HL-60/S4 treated with phorbol 12-myristate 13-acetate at 8.2 ng/mL for 4 days and 3 days (cell line): ENCODE results near the gene KTN1.

Source experiments
- in situ Hi-C: fragments of 300-500 bp; cut with MboI; formaldehyde crosslinking; loops from 2 replicates; pipeline ENCODE4 v1.15.0; 2022; ENCODE audit warnings: low sequenced_read_pairs

Gene KTN1

GRCh38 chr14:55706893-55707292, 126.9 kb downstream of the KTN1 start:
- in situ Hi-C loops = no loop called here

DNA sequence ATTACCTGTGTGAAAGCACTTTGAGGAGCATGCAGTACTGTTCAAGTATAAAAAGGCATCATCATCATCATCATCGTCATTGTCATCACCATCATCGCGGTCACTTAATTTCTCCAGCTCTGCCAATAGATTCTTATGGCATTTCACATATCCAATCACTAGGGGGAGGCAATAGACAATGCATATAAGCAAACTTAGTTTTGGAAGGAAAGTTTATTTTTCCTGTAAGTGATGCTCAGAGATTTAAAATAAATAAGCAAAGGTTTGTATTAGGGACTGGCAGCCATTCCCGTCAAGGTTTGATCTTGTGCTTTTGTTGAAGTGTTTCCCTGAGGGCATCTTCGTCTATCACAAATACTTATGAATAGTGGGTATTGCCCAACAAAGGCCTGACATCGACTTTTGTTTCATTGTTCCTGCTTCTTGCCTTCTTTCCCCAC, 127.4 kb downstream of the KTN1 start:
- in situ Hi-C loops = no loop called here

DNA sequence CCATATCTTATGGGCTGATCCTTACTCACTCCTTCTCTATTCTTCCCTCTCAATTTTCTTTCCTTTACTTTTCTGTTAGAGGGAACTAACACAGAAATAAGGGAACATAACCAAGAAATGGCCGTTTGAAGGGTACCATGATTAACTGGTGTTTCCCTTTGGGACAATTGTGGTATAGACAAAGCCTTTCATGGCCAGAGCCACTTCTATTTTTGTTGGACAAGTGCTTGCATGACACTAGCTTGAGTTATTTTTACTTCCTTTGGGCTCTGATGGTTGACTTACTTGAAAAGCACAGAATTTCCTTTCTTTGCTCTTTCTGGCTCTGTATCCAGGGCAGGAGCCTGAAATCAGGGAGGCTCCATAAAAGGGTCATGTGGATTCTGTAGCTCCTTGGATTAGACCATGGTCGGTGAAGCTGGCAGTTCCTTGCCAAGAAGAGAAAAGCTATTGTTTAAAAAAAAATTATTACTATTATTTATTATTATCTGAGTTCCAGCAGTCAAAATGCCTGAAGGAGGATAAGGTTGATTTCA, 130.6 kb downstream of the KTN1 start:
- in situ Hi-C loops = no loop called here

DNA sequence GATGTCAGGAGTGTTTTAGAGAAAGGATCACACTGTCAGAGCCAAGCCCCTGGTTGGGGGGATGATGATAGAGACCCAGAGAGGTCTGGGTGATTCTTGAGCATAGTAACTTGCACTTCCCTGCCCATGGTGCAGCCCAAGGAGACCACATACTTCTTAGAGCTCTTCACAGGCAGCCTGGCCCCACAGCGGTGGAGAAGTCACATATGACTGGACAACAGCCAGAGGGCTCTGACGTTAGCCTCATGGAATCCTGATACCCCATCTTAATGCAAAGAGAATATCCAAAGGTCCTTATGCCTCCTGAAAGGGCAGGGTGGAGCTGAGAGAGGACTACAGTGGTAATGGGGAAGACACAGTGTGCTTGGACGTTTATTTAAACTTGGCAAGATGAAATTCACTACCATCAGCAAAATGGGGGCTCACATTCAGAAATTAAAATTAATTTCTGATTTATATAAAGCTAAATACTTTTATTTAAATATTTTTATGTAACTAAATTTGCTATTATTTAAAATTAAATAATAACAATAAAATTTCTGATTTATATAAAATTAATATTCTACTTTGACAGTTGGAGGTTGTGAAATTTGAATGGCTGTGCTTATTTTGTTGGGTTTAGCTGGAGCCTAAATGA, 131.3 kb downstream of the KTN1 start:
- in situ Hi-C loops = no loop called here

- in situ Hi-C loops = no loop called here
These were observed 132.5 kb downstream of the KTN1 start for GRCh38 chr14:55712491-55712890.

- in situ Hi-C loops = no loop called here
These were observed 133.5 kb downstream of the KTN1 start for GRCh38 chr14:55713486-55713885.

DNA sequence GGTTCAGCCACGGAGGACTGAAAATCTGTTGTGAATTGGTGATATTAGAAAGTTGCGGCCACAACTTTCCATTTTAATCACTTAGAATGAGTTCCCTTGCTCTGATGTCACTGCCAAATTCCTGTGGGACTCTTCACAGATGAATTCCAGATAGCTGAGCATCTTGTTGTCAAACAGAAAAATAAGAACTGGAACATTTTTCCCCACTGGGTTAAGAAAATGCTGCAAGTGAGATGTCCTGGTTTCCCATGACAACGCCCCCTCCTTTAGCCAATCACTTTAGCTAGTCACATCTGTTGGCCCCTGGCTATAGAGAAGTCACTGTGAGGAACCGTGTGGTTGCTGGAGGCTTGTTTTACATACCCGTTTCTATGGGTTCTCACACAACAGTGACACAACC, 135.9 kb downstream of the KTN1 start:
- in situ Hi-C loops = no loop called here

DNA sequence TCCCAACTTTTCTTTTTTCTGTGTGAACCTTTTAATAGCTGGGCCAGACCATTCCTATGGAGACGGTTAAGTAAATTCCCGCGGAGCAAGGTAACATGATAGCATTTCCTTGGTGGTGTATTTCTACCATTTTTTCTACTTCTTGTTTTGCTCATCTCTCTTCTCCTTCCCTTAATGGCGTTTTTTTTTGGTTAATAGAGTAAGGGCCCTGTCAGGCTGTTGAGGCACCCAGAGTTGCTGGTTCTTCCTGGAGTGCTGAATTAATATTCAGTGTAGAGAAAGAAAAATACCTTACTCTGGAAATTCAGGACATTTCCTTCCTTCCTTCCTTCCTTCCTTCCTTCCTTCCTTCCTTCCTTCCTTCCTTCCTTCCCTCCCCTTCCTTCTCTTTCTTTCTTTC, 137.6 kb downstream of the KTN1 start:
- in situ Hi-C loops = no loop called here

GRCh38 chr14:55718551-55718950, 138.5 kb downstream of the KTN1 start:
- in situ Hi-C loops = no loop called here

- in situ Hi-C loops = no loop called here
These were observed 140.8 kb downstream of the KTN1 start for GRCh38 chr14:55720796-55721195.

- in situ Hi-C loops = no loop called here
These were observed 141.3 kb downstream of the KTN1 start for GRCh38 chr14:55721353-55721752.

DNA sequence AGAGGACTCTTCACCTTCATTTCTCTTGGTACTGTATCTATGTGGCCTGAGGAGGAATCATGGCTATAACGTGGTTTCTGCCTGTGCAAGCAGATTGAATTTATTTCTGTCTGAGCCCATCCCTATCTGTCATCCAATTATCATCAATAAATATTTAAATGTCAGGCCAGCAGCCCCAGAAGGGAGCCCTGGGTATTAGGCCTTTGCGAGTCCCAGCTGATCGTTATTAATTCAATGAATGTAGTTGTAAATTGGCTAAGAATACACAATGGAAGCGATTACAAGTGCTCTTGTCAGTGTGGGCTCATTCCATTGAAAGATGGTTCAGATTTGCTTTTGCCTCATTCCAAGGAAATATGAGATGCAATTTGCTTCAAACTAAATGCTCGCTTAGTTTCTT, 142.0 kb downstream of the KTN1 start:
- in situ Hi-C loops = no loop called here

DNA sequence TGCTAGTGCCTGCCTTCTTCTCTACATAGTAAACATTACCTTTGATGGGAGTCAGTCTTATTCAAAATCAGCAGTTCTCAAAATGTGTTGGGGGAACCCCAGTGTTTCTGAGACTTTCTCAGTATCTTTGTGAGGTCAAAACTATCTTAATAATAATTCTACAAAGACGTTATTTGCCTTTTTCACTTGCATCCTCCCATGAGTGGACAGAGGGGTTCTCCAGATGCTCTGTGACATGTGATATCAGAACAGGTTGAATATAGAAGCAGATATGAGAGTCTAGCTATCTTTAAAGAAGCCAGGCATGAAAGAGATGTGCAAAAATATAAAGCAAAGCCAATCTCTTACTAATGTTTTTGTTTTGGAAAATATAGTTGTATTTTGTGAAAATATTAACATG, 144.7 kb downstream of the KTN1 start:
- in situ Hi-C loops = no loop called here

GRCh38 chr14:55730592-55731310, 150.7 kb downstream of the KTN1 start:
- in situ Hi-C loops = no loop called here

GRCh38 chr14:55731311-55731872, 151.4 kb downstream of the KTN1 start:
- in situ Hi-C loops = no loop called here

DNA sequence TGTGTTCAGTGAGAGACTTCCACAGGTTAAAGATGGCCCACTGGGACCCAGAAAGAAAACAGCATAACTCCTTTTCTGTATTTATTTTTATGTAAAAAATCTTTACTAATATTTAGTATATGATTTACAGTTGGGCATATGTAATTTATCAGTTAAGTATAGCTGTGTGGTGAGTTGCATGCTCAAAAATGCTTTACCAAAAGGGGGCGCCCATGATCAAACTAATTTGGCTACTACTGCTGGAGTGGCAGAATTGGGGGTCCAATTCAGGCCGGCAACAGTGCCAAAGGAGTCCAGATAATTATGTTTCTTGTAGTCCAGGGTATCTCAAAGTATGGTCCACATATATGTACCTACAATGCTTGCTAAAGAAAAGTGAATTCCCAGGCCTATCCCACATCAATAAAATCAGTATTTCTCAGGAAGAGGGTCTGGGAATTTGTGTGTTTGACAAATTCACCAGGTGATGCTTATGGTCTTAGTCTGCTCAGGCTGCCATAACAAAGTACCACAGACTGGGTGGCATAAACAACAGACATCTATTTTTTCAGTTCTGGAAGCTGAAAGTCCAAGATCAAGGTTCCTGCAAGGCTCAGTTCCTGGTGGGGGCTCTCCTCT, 152.0 kb downstream of the KTN1 start:
- in situ Hi-C loops = no loop called here

GRCh38 chr14:55733599-55733998, 153.6 kb downstream of the KTN1 start:
- in situ Hi-C loops = no loop called here
